ENCODE measurements around the gene RAD51B.

The RAD51B gene

GRCh38 chr14:68622856-68623255 lies 803.3 kb downstream of the RAD51B start:
- Histone ChIP-seq H3K4me3 (ENCODE audit: low read depth, low read length) (no peak overlapping the region), H3K9me3 (ENCODE audit: control insufficient read depth, insufficient read depth, low read depth, low read length) (no peaks in the 10 kb centered on the region), H3K36me3 (ENCODE audit: control insufficient read depth in 2 of 2, insufficient read depth in 1 of 2, low read length in 2 of 2) (no peaks in the 10 kb centered on the region), H3K27ac (ENCODE audit: extremely low read depth, low read depth, low read length) (no peak overlapping the region), H3K4me1 (ENCODE audit: control insufficient read depth, insufficient read depth, low read length) (no peaks in the 10 kb centered on the region)
- TF ChIP-seq ZFP41 (tag by site-specific recombination; IDR thresholded peaks at IDR 0.05; ENCODE audit: borderline replicate concordance) (no peak), ZBTB26 (tag by site-specific recombination; optimal IDR thresholded peaks at IDR 0.05) (no peak), ATF2 (tag by site-specific recombination; IDR thresholded peaks at IDR 0.05; ENCODE audit: low read depth) (no peak), ZBTB11 (tag by site-specific recombination; conservative IDR thresholded peaks at IDR 0.05; ENCODE audit: low read depth) (no peak), ZNF623 (tag by site-specific recombination; IDR thresholded peaks at IDR 0.05) (no peak), ZNF157 (tag by site-specific recombination; IDR thresholded peaks at IDR 0.05) (no peak), PBX3 (CRISPR knock-in tag; IDR thresholded peaks at IDR 0.05) (no peak), HOXC10 (CRISPR knock-in tag; IDR thresholded peaks at IDR 0.05) (no peak), ZNF416 (tag by site-specific recombination; IDR thresholded peaks at IDR 0.05) (no peak), ZNF610 (tag by site-specific recombination; IDR thresholded peaks at IDR 0.05; ENCODE audit: borderline replicate concordance) (no peak), ZBTB8A (tag by site-specific recombination; IDR thresholded peaks at IDR 0.05) (no peak), ZNF639 (tag by site-specific recombination; IDR thresholded peaks at IDR 0.05) (no peak), ZBTB44 (tag by site-specific recombination; IDR thresholded peaks at IDR 0.05) (no peak), SCRT2 (tag by site-specific recombination; IDR thresholded peaks at IDR 0.05) (no peak), REST (tag by site-specific recombination; IDR thresholded peaks at IDR 0.05) (no peak)
- ChIA-PET CTCF (no interaction called here), POLR2A (no interaction called here)

Measured in HEK293 (cell line).